NCI-H510A treated with DMSO at 0.1 percent for 48 hours (cell line): ENCODE data around the gene MUC2.
"Not testable (repeated sequence)": the region's sequence is repeated elsewhere in the genome, so short reads cannot be mapped to it uniquely, and the experiment has no call there.

Experiments used
- DNase-seq: peaks from one replicate; lab custom pipeline; 2025; lab: John Stamatoyannopoulos, UW

The MUC2 gene

GRCh38 chr11:1106387-1106786, 31.7 kb downstream of the MUC2 start:
- DNase-seq, result no peak

GRCh38 chr11:1107316-1108245, 32.9 kb downstream of the MUC2 start:
- no peak for DNase-seq

GRCh38 chr11:1108246-1108900, 33.7 kb downstream of the MUC2 start:
- no peak for DNase-seq

GRCh38 chr11:1109101-1109917, 34.6 kb downstream of the MUC2 start:
- DNase-seq, result no peak

- no peak for DNase-seq
These were observed 35.4 kb downstream of the MUC2 start for GRCh38 chr11:1109918-1110705.

GRCh38 chr11:1111545-1112212, 37.0 kb downstream of the MUC2 start:
- DNase-seq, result no peak

- DNase-seq, result no peak
These were observed 37.9 kb downstream of the MUC2 start for GRCh38 chr11:1112351-1113191.

GRCh38 chr11:1113405-1114201, 38.9 kb downstream of the MUC2 start:
- no peak for DNase-seq

GRCh38 chr11:1115292-1115691, 40.6 kb downstream of the MUC2 start:
- not testable (repeated sequence) for DNase-seq

GRCh38 chr11:1116104-1116503, 41.4 kb downstream of the MUC2 start:
- DNase-seq, result no peak

GRCh38 chr11:1116666-1117390, 42.2 kb downstream of the MUC2 start:
- DNase-seq, result no peak

GRCh38 chr11:1117992-1118391, 43.3 kb downstream of the MUC2 start:
- DNase-seq, result no peak

- DNase-seq, result no peak
These were observed 44.3 kb downstream of the MUC2 start for GRCh38 chr11:1118755-1119603.

- DNase-seq, result no peak
These were observed 45.0 kb downstream of the MUC2 start for GRCh38 chr11:1119604-1120146.

- DNase-seq, result no peak
These were observed 46.1 kb downstream of the MUC2 start for GRCh38 chr11:1120532-1121330.

GRCh38 chr11:1121331-1121812, 46.7 kb downstream of the MUC2 start:
- no peak for DNase-seq
